ENCODE data around the gene ELP1.
"Not testable (repeated sequence)": the region's sequence is repeated elsewhere in the genome, so short reads cannot be mapped to it uniquely, and the experiment has no call there.

Gene ELP1

GRCh38 chr9:108851138-108851537, 82.8 kb downstream of the ELP1 start:
- no peaks in the 10 kb centered on the region for H3K36me3 ChIP-seq (ENCODE audit: control insufficient read depth in 1 of 2, insufficient read depth in 2 of 2, low read length in 2 of 2)
- no peaks in the 10 kb centered on the region for H3K9me3 ChIP-seq (ENCODE audit: control insufficient read depth in 1 of 2, low read length in 2 of 2)
- H3K27ac ChIP-seq (ENCODE audit: low read length), result no peak overlapping the region

GRCh38 chr9:108850293-108850897, 83.5 kb downstream of the ELP1 start:
- H3K36me3 ChIP-seq (ENCODE audit: control insufficient read depth in 1 of 2, insufficient read depth in 2 of 2, low read length in 2 of 2), result no peaks in the 10 kb centered on the region
- H3K9me3 ChIP-seq (ENCODE audit: control insufficient read depth in 1 of 2, low read length in 2 of 2), result no peaks in the 10 kb centered on the region
- no peaks in the 10 kb centered on the region for H3K4me1 ChIP-seq (ENCODE audit: control insufficient read depth in 1 of 2, insufficient read depth in 2 of 2, low read length in 2 of 2)
- no peak overlapping the region for H3K4me3 ChIP-seq (ENCODE audit: low read depth in 1 of 2, low read length in 2 of 2)
- no peaks in the 10 kb centered on the region for H3K27me3 ChIP-seq (ENCODE audit: low read depth, low read length)
- no peak overlapping the region for H3K27ac ChIP-seq (ENCODE audit: low read length)

More at GRCh38 chr9:108851138-108851537, 82.8 kb downstream of the ELP1 start:
- Histone ChIP-seq H3K4me3 (ENCODE audit: low read depth in 1 of 2, low read length in 2 of 2) (no peak overlapping the region), H3K27me3 (ENCODE audit: low read depth, low read length) (no peaks in the 10 kb centered on the region), H3K4me1 (ENCODE audit: control insufficient read depth in 1 of 2, insufficient read depth in 2 of 2, low read length in 2 of 2) (no peaks in the 10 kb centered on the region)

- not testable (repeated sequence) for H3K36me3 ChIP-seq (ENCODE audit: control insufficient read depth in 1 of 2, insufficient read depth in 2 of 2, low read length in 2 of 2); H3K4me3 ChIP-seq (ENCODE audit: low read depth in 1 of 2, low read length in 2 of 2); H3K4me1 ChIP-seq (ENCODE audit: control insufficient read depth in 1 of 2, insufficient read depth in 2 of 2, low read length in 2 of 2); H3K27ac ChIP-seq (ENCODE audit: low read length); H3K9me3 ChIP-seq (ENCODE audit: control insufficient read depth in 1 of 2, low read length in 2 of 2); H3K27me3 ChIP-seq (ENCODE audit: low read depth, low read length)
These were observed 85.6 kb downstream of the ELP1 start for GRCh38 chr9:108848296-108848695.

- Histone ChIP-seq H3K36me3 (ENCODE audit: control insufficient read depth in 1 of 2, insufficient read depth in 2 of 2, low read length in 2 of 2) (no peaks in the 10 kb centered on the region), H3K4me3 (ENCODE audit: low read depth in 1 of 2, low read length in 2 of 2) (no peak overlapping the region), H3K4me1 (ENCODE audit: control insufficient read depth in 1 of 2, insufficient read depth in 2 of 2, low read length in 2 of 2) (no peaks in the 10 kb centered on the region), H3K27ac (ENCODE audit: low read length) (no peak overlapping the region), H3K9me3 (ENCODE audit: control insufficient read depth in 1 of 2, low read length in 2 of 2) (no peaks in the 10 kb centered on the region), H3K27me3 (ENCODE audit: low read depth, low read length) (no peaks in the 10 kb centered on the region)
These were observed 88.0 kb downstream of the ELP1 start for GRCh38 chr9:108845947-108846346.

- Histone ChIP-seq H3K27me3 (ENCODE audit: low read depth, low read length) (no peaks in the 10 kb centered on the region), H3K4me1 (ENCODE audit: control insufficient read depth in 1 of 2, insufficient read depth in 2 of 2, low read length in 2 of 2) (no peaks in the 10 kb centered on the region), H3K36me3 (ENCODE audit: control insufficient read depth in 1 of 2, insufficient read depth in 2 of 2, low read length in 2 of 2) (no peaks in the 10 kb centered on the region), H3K4me3 (ENCODE audit: low read depth in 1 of 2, low read length in 2 of 2) (no peak overlapping the region), H3K27ac (ENCODE audit: low read length) (no peak overlapping the region), H3K9me3 (ENCODE audit: control insufficient read depth in 1 of 2, low read length in 2 of 2) (no peaks in the 10 kb centered on the region)
These were observed 88.4 kb downstream of the ELP1 start for GRCh38 chr9:108845507-108845906.

- H3K4me1 ChIP-seq (ENCODE audit: control insufficient read depth in 1 of 2, insufficient read depth in 2 of 2, low read length in 2 of 2), result no peaks in the 10 kb centered on the region
- no peaks in the 10 kb centered on the region for H3K36me3 ChIP-seq (ENCODE audit: control insufficient read depth in 1 of 2, insufficient read depth in 2 of 2, low read length in 2 of 2)
- no peak overlapping the region for H3K4me3 ChIP-seq (ENCODE audit: low read depth in 1 of 2, low read length in 2 of 2)
- H3K27ac ChIP-seq (ENCODE audit: low read length), result no peak overlapping the region
- no peaks in the 10 kb centered on the region for H3K27me3 ChIP-seq (ENCODE audit: low read depth, low read length)
- H3K9me3 ChIP-seq (ENCODE audit: control insufficient read depth in 1 of 2, low read length in 2 of 2), result no peaks in the 10 kb centered on the region
These were observed 89.1 kb downstream of the ELP1 start for GRCh38 chr9:108844856-108845255.

- Histone ChIP-seq H3K36me3 (ENCODE audit: control insufficient read depth in 1 of 2, insufficient read depth in 2 of 2, low read length in 2 of 2) (no peaks in the 10 kb centered on the region), H3K27me3 (ENCODE audit: low read depth, low read length) (no peaks in the 10 kb centered on the region), H3K9me3 (ENCODE audit: control insufficient read depth in 1 of 2, low read length in 2 of 2) (no peaks in the 10 kb centered on the region), H3K27ac (ENCODE audit: low read length) (no peak overlapping the region), H3K4me1 (ENCODE audit: control insufficient read depth in 1 of 2, insufficient read depth in 2 of 2, low read length in 2 of 2) (no peaks in the 10 kb centered on the region), H3K4me3 (ENCODE audit: low read depth in 1 of 2, low read length in 2 of 2) (no peak overlapping the region)
These were observed 89.5 kb downstream of the ELP1 start for GRCh38 chr9:108844391-108844790.

GRCh38 chr9:108842610-108843295, 91.2 kb downstream of the ELP1 start:
- Histone ChIP-seq H3K27me3 (ENCODE audit: low read depth, low read length) (no peaks in the 10 kb centered on the region), H3K27ac (ENCODE audit: low read length) (no peak overlapping the region), H3K4me1 (ENCODE audit: control insufficient read depth in 1 of 2, insufficient read depth in 2 of 2, low read length in 2 of 2) (no peaks in the 10 kb centered on the region), H3K4me3 (ENCODE audit: low read depth in 1 of 2, low read length in 2 of 2) (no peak overlapping the region), H3K9me3 (ENCODE audit: control insufficient read depth in 1 of 2, low read length in 2 of 2) (no peaks in the 10 kb centered on the region), H3K36me3 (ENCODE audit: control insufficient read depth in 1 of 2, insufficient read depth in 2 of 2, low read length in 2 of 2) (no peaks in the 10 kb centered on the region)

GRCh38 chr9:108839561-108839960, 94.4 kb downstream of the ELP1 start:
- H3K9me3 ChIP-seq (ENCODE audit: control insufficient read depth in 1 of 2, low read length in 2 of 2); H3K4me3 ChIP-seq (ENCODE audit: low read depth in 1 of 2, low read length in 2 of 2); H3K36me3 ChIP-seq (ENCODE audit: control insufficient read depth in 1 of 2, insufficient read depth in 2 of 2, low read length in 2 of 2); H3K27ac ChIP-seq (ENCODE audit: low read length); H3K4me1 ChIP-seq (ENCODE audit: control insufficient read depth in 1 of 2, insufficient read depth in 2 of 2, low read length in 2 of 2); H3K27me3 ChIP-seq (ENCODE audit: low read depth, low read length): not testable (repeated sequence)

- H3K4me1 ChIP-seq (ENCODE audit: control insufficient read depth in 1 of 2, insufficient read depth in 2 of 2, low read length in 2 of 2), result no peaks in the 10 kb centered on the region
- H3K36me3 ChIP-seq (ENCODE audit: control insufficient read depth in 1 of 2, insufficient read depth in 2 of 2, low read length in 2 of 2), result no peaks in the 10 kb centered on the region
- no peaks in the 10 kb centered on the region for H3K27me3 ChIP-seq (ENCODE audit: low read depth, low read length)
- no peak overlapping the region for H3K4me3 ChIP-seq (ENCODE audit: low read depth in 1 of 2, low read length in 2 of 2)
- no peaks in the 10 kb centered on the region for H3K9me3 ChIP-seq (ENCODE audit: control insufficient read depth in 1 of 2, low read length in 2 of 2)
- H3K27ac ChIP-seq (ENCODE audit: low read length), result no peak overlapping the region
These were observed 95.9 kb downstream of the ELP1 start for GRCh38 chr9:108838017-108838416.

GRCh38 chr9:108837530-108837929, 96.4 kb downstream of the ELP1 start:
- H3K9me3 ChIP-seq (ENCODE audit: control insufficient read depth in 1 of 2, low read length in 2 of 2), result no peaks in the 10 kb centered on the region
- H3K4me3 ChIP-seq (ENCODE audit: low read depth in 1 of 2, low read length in 2 of 2), result no peak overlapping the region
- H3K27me3 ChIP-seq (ENCODE audit: low read depth, low read length), result no peaks in the 10 kb centered on the region
- H3K36me3 ChIP-seq (ENCODE audit: control insufficient read depth in 1 of 2, insufficient read depth in 2 of 2, low read length in 2 of 2), result no peaks in the 10 kb centered on the region
- H3K4me1 ChIP-seq (ENCODE audit: control insufficient read depth in 1 of 2, insufficient read depth in 2 of 2, low read length in 2 of 2), result no peaks in the 10 kb centered on the region
- no peak overlapping the region for H3K27ac ChIP-seq (ENCODE audit: low read length)

GRCh38 chr9:108836781-108837180, 97.1 kb downstream of the ELP1 start:
- Histone ChIP-seq H3K27me3 (ENCODE audit: low read depth, low read length) (no peaks in the 10 kb centered on the region), H3K4me1 (ENCODE audit: control insufficient read depth in 1 of 2, insufficient read depth in 2 of 2, low read length in 2 of 2) (no peaks in the 10 kb centered on the region), H3K27ac (ENCODE audit: low read length) (no peak overlapping the region), H3K36me3 (ENCODE audit: control insufficient read depth in 1 of 2, insufficient read depth in 2 of 2, low read length in 2 of 2) (no peaks in the 10 kb centered on the region), H3K9me3 (ENCODE audit: control insufficient read depth in 1 of 2, low read length in 2 of 2) (no peaks in the 10 kb centered on the region), H3K4me3 (ENCODE audit: low read depth in 1 of 2, low read length in 2 of 2) (no peak overlapping the region)
